Activated B cell treated with CpG ODN at 0.5 μM for 24 hours (primary cell): ENCODE measurements around the gene RCAN3. TPM values are rescaled to one million over a fixed set of nuclear protein-coding genes. Genes with fewer than 3 reads are reported as not detected.
A peak's percentile ranks its signal among the peaks of the same experiment; 100 is the strongest.

Source experiments
- ATAC-seq: fragments of 200-7000 bp; cut with Tn5 transposase; one replicate; pipeline ENCODE4 v1.10.0; 2021; ENCODE audit warnings: low read depth, mild to moderate bottlenecking, moderate library complexity
- CTCF ChIA-PET: fragments of 350-600 bp; sonication (Branson Sonifier 250); formaldehyde crosslinking; loops from one replicate; lab custom pipeline; 2021; ENCODE audit warnings: antibody characterized with exemption; lab: Charles Lee
- POLR2A ChIA-PET: fragments of 350-600 bp; sonication (Branson Sonifier 250); formaldehyde crosslinking; loops from one replicate; lab custom pipeline; 2021; ENCODE audit warnings: antibody characterized with exemption; lab: Charles Lee
- DNase-seq: peaks from one replicate; pipeline ENCODE4 v3.0.0; 2022
- H3K27ac Mint-ChIP-seq: one replicate; pipeline ENCODE4 v1.8.0; 2020; ENCODE audit warnings: mixed read lengths
- H3K27me3 Mint-ChIP-seq: one replicate; pipeline ENCODE4 v1.8.0; 2021; ENCODE audit warnings: mixed read lengths
- H3K36me3 Mint-ChIP-seq: one replicate; pipeline ENCODE4 v1.8.0; 2021; ENCODE audit warnings: low read depth, mixed read lengths
- H3K4me1 Mint-ChIP-seq: one replicate; pipeline ENCODE4 v1.8.0; 2021; ENCODE audit warnings: mixed read lengths
- H3K4me3 Mint-ChIP-seq: one replicate; pipeline ENCODE4 v1.8.0; 2020; ENCODE audit warnings: mild to moderate bottlenecking, mixed read lengths
- H3K9me3 Mint-ChIP-seq: one replicate; pipeline ENCODE4 v1.8.0; 2020; ENCODE audit warnings: mixed read lengths
- intact Hi-C: fragments of 100-400 bp; cut with micrococcal nuclease; formaldehyde crosslinking; loops from one replicate; pipeline ENCODE4 v1.15.1; 2024
- total RNA-seq: library from RNA; stranded (reverse); gene quantifications from 2 replicates; pipeline ENCODE4 v1.2.3, GENCODE V29; 2022
- TF ChIP-seq, protein P1 (sequence below): fragments of 200-600 bp; IDR thresholded peaks from one replicate; pipeline ENCODE4 v1.8.0; 2022; ENCODE audit warnings: antibody characterized with exemption, mild to moderate bottlenecking

The RCAN3 gene
- total RNA-seq, 1 donor from 2014 or later, result 23.6 TPM

DNA sequence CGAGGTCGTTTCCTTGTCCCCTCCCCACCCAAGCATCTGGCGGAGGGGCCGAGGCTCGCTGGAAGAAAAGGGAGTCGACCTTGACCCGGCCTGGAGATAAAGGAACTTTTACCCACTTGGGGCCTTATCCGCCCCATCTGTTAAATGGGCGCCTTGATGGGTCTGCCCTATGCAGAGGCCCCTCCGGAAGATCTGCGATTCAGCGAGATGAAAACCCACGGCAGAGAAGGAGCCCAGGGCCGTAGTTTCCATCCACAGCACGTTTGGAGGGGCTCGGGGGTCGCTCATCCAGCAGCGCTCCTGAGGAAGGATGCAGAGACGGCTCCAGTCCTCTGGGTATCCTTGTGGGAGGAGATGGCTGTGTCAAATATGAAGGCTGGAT, 53.8 kb downstream of the RCAN3 start:
- DNase-seq (no peak), ATAC-seq (no peak)
- no peaks in the 10 kb centered on the region for H3K36me3 Mint-ChIP-seq
- no peaks in the 10 kb centered on the region for H3K9me3 Mint-ChIP-seq
- CTCF ChIA-PET, result no interaction called here
- POLR2A ChIA-PET, result no interaction called here
- intact Hi-C loops, result no loop called here
- TF ChIP-seq, protein P1, sequence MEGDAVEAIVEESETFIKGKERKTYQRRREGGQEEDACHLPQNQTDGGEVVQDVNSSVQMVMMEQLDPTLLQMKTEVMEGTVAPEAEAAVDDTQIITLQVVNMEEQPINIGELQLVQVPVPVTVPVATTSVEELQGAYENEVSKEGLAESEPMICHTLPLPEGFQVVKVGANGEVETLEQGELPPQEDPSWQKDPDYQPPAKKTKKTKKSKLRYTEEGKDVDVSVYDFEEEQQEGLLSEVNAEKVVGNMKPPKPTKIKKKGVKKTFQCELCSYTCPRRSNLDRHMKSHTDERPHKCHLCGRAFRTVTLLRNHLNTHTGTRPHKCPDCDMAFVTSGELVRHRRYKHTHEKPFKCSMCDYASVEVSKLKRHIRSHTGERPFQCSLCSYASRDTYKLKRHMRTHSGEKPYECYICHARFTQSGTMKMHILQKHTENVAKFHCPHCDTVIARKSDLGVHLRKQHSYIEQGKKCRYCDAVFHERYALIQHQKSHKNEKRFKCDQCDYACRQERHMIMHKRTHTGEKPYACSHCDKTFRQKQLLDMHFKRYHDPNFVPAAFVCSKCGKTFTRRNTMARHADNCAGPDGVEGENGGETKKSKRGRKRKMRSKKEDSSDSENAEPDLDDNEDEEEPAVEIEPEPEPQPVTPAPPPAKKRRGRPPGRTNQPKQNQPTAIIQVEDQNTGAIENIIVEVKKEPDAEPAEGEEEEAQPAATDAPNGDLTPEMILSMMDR, result no peak
- peaks cover 16% of the 10 kb centered on the region for H3K27me3 Mint-ChIP-seq
- H3K27ac Mint-ChIP-seq, result no peak overlapping the region
- H3K4me1 Mint-ChIP-seq, result peaks cover 12% of the 10 kb centered on the region
- peak overlapping the region; percentile 64 for H3K4me3 Mint-ChIP-seq

DNA sequence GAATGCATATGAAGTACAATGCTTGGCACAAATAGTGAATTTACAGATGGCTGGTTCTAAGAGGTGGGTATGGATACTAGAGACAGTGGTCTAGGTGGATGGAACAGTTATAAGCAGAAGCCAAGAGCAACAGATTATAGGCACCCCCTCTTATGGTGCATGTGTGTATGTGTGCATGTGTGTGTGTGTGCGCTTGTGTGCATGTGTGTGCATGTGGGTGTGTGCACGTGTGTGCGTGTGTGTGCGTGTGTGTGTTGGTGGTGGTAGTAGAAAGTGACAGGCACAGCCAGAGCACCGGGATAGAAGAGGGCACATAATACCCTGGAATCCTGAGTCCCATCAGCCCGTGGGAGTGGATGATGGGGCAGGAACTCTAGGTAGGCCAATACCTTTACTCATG, 54.6 kb downstream of the RCAN3 start:
- Mint-ChIP-seq H3K36me3 (no peaks in the 10 kb centered on the region), H3K9me3 (no peaks in the 10 kb centered on the region), H3K27ac (no peak overlapping the region), H3K4me1 (peaks cover 10% of the 10 kb centered on the region), H3K4me3 (peak overlapping the region; percentile 11), H3K27me3 (peaks cover 16% of the 10 kb centered on the region)
- ATAC-seq (no peak), DNase-seq (no peak)
- intact Hi-C loops, result no loop called here
- ChIA-PET CTCF (no interaction called here), POLR2A (no interaction called here)
- TF ChIP-seq, protein P1, result no peak

DNA sequence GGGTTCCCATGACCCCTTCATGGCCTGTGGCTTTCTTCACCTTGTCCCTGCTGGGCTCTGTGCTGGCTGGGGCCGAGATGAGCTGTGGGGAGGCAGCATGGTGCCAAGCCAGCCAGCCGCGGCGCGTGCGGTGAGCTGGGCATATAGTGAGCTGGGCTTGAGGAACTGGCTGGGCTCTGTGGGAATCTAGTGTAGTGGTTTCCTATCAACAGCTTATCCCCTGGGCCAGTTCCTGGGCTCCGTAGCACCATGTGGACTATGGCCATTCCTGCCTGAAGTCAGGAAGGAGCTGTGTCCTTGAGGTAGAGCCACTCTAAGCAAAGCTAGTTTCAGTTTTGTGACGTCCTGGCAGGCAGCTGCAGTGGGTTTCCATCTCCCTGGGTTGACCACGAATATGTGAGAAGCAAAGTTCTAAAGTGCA, 55.1 kb downstream of the RCAN3 start:
- Mint-ChIP-seq H3K9me3 (no peaks in the 10 kb centered on the region), H3K4me1 (peaks cover 10% of the 10 kb centered on the region), H3K27me3 (peaks cover 16% of the 10 kb centered on the region), H3K4me3 (no peak overlapping the region), H3K27ac (no peak overlapping the region), H3K36me3 (no peaks in the 10 kb centered on the region)
- CTCF ChIA-PET, result interaction anchor here (0.8 kb wide), 1 partner anchor 29 kb away, joined by 3 read pairs; no protein-coding TSS in a partner anchor
- intact Hi-C loops, result no loop called here
- TF ChIP-seq, protein P1, result no peak
- DNase-seq (no peak), ATAC-seq (no peak)
- POLR2A ChIA-PET, result interaction anchor here (0.6 kb wide), 1 partner anchor 729 kb away, joined by 5 read pairs; no protein-coding TSS in a partner anchor

DNA sequence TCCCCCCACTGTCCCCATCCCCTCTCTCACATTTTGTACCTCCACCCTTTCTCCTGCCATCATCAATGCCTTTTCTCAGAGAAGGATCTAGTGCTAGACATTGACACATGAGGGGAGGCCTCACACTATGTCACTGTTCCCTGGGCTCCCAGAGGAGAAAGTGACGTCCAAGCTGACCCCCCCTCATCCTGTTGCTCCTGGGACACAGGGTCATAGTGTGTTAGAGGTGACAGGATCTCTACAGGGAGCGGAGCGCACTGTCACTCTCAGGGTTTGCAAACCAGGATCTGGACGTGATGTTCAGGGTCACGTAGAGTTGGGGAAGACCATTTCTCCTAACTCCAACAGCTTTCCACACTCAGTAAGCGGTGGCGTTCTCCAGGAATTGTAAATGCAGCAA, 55.8 kb downstream of the RCAN3 start:
- no peak overlapping the region for H3K4me3 Mint-ChIP-seq
- POLR2A ChIA-PET, result interaction anchor here (0.6 kb wide), 1 partner anchor 730 kb away, joined by 5 read pairs; no protein-coding TSS in a partner anchor
- H3K27me3 Mint-ChIP-seq, result peaks cover 16% of the 10 kb centered on the region
- ATAC-seq (no peak), DNase-seq (no peak)
- no peaks in the 10 kb centered on the region for H3K9me3 Mint-ChIP-seq
- H3K4me1 Mint-ChIP-seq, result peaks cover 10% of the 10 kb centered on the region
- CTCF ChIA-PET, result interaction anchor here (0.8 kb wide), 1 partner anchor 29 kb away, joined by 3 read pairs; no protein-coding TSS in a partner anchor
- H3K36me3 Mint-ChIP-seq, result no peaks in the 10 kb centered on the region
- H3K27ac Mint-ChIP-seq, result no peak overlapping the region
- TF ChIP-seq, protein P1, result no peak
- intact Hi-C loops, result no loop called here

DNA sequence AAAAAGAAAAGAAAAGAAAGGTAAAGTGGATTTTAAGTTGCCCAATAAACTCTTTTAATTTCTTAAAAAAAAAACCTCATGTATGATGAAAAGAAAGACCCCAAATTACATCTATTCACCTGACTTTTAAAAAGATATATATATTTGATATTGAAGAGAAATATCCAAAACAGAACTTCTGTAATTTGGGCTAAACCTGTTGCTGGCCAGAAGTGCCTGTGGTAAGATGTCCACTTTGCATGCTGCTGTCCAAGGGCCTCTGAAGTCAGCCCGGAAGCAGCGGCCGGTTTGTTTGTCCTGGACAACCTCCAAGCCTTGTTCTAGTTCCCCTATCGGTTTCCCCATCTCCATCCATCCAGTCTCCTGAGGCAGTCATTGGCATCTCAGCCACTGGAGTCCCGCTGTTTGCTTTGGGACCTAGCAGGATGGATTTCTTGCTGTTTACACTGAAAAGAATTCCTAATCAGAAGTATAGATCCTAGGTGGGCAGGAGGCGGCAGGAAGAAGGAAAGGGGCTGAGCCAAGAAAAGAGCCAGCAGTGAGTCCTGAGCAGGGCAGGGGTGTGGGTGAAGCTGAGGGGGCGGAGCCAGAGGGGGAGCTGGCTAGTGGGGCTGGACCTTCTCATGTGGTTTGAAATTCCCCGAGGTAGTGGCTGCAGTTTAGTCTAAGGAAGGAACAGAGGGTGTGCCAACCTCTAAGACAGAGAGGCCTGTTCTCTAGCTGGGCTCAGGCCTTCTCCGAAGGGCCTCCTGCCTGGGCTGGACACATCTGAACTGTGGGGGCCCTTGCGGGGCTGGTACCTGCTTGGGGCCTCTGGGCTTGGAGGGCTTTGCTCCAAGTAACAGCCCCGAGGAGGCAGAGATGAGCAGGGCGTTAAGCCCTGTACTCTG, 56.5 kb downstream of the RCAN3 start:
- H3K4me3 Mint-ChIP-seq, result no peak overlapping the region
- H3K9me3 Mint-ChIP-seq, result no peaks in the 10 kb centered on the region
- TF ChIP-seq, protein P1, result no peak
- intact Hi-C loops, result no loop called here
- H3K27me3 Mint-ChIP-seq, result peaks cover 13% of the 10 kb centered on the region
- ChIA-PET POLR2A (no interaction called here), CTCF (no interaction called here)
- peaks cover 10% of the 10 kb centered on the region for H3K4me1 Mint-ChIP-seq
- no peaks in the 10 kb centered on the region for H3K36me3 Mint-ChIP-seq
- no peak for ATAC-seq
- DNase-seq, result no peak
- H3K27ac Mint-ChIP-seq, result no peak overlapping the region
